Mammary epithelial cell (primary cell): ENCODE results near the gene AKR1E2.

Experiments used
- CTCF ChIP-seq, 2 donors: IDR thresholded peaks in 1 of 2; conservative IDR thresholded peaks in 1 of 2; 2 replicates each; pipeline ENCODE4 v1.5.1; 2011 to 2012; ENCODE audit warnings: inconsistent platforms in 2 of 2, low read length in 2 of 2, mild to moderate bottlenecking in 2 of 2, control low read depth in 1 of 2, low read depth in 1 of 2; ENCODE audit not compliant: insufficient read depth in 1 of 2; ENCODE audit errors: extremely low read depth in 1 of 2
- EZH2 ChIP-seq: IDR thresholded peaks from 2 replicates; pipeline ENCODE4 v1.6.1; 2012; ENCODE audit warnings: low read length, inconsistent platforms, borderline replicate concordance

GRCh38 chr10:4837551-4837950 lies 11.5 kb downstream of the AKR1E2 start:
- no peak for TF ChIP-seq CTCF (conservative IDR thresholded peaks at IDR 0.05 in 1 of 2, IDR thresholded peaks at IDR 0.05 in 1 of 2; ENCODE audit: extremely low read depth in 1 of 2, insufficient read depth in 1 of 2, low read depth in 1 of 2, low read length in 2 of 2)
- no peak for TF ChIP-seq EZH2
